GM19372 (cell line): ENCODE data around the gene CDYL2.
"Not testable (repeated sequence)": the region's sequence is repeated elsewhere in the genome, so short reads cannot be mapped to it uniquely, and the experiment has no call there.

Experiments used
- ATAC-seq: cut with Tn5 transposase; IDR thresholded peaks from one replicate; pipeline ENCODE4 v1.9.1; 2021; ENCODE audit warnings: mild to moderate bottlenecking, low read depth, moderate library complexity; ENCODE audit not compliant: unreplicated experiment

CDYL2 gene

GRCh38 chr16:80650281-80650680 is 154.1 kb downstream of the CDYL2 start:
- not testable (repeated sequence) for ATAC-seq

- ATAC-seq = no peak
Observed at GRCh38 chr16:80640316-80640715, 164.1 kb downstream of the CDYL2 start.

GRCh38 chr16:80639636-80640035 is 164.8 kb downstream of the CDYL2 start:
- ATAC-seq = no peak

GRCh38 chr16:80637621-80638020 is 166.8 kb downstream of the CDYL2 start:
- no peak for ATAC-seq

- ATAC-seq = no peak
Observed at GRCh38 chr16:80631581-80631980, 172.8 kb downstream of the CDYL2 start.

- ATAC-seq = no peak
Observed at GRCh38 chr16:80628254-80628653, 176.1 kb downstream of the CDYL2 start.

- ATAC-seq = peak; percentile 90
Observed at GRCh38 chr16:80627108-80627507, 177.3 kb downstream of the CDYL2 start.

GRCh38 chr16:80623376-80623775 is 181.0 kb downstream of the CDYL2 start:
- ATAC-seq = no peak

GRCh38 chr16:80622007-80622406 is 182.4 kb downstream of the CDYL2 start:
- ATAC-seq = no peak

- no peak for ATAC-seq
Observed at GRCh38 chr16:80620736-80621605, 183.4 kb downstream of the CDYL2 start.

- no peak for ATAC-seq
Observed at GRCh38 chr16:80619824-80620223, 184.6 kb downstream of the CDYL2 start.

- no peak for ATAC-seq
Observed at GRCh38 chr16:80618862-80619648, 185.3 kb downstream of the CDYL2 start.

GRCh38 chr16:80616362-80616761 is 188.0 kb downstream of the CDYL2 start:
- ATAC-seq = no peak

- ATAC-seq = no peak
Observed at GRCh38 chr16:80615735-80616134, 188.7 kb downstream of the CDYL2 start.

GRCh38 chr16:80614908-80615671 is 189.3 kb downstream of the CDYL2 start:
- no peak for ATAC-seq

- no peak for ATAC-seq
Observed at GRCh38 chr16:80612461-80613017, 191.9 kb downstream of the CDYL2 start.

GRCh38 chr16:80611930-80612327 is 192.5 kb downstream of the CDYL2 start:
- ATAC-seq = no peak

- no peak for ATAC-seq
Observed at GRCh38 chr16:80611171-80611929, 193.0 kb downstream of the CDYL2 start.

- no peak for ATAC-seq
Observed at GRCh38 chr16:80610481-80611156, 193.8 kb downstream of the CDYL2 start.
